K562 (cell line): ENCODE measurements around the gene C19orf85. TPM values are rescaled to one million over a fixed set of nuclear protein-coding genes. Genes with fewer than 3 reads are reported as not detected.

Source experiments
- ATAC-seq: fragments of 200-7000 bp; cut with Tn5 transposase; 3 replicates; pipeline ENCODE4 v1.9.1; 2020; ENCODE audit warnings: moderate library complexity
- BruUV-seq: library from RNA; stranded (reverse); fragments of 400-500 nt; replicated peaks from 2 replicates; lab custom pipeline; 2021; lab: Mats Ljungman, UMichigan
- CTCF ChIA-PET: fragments of 300-600 bp; formaldehyde crosslinking; extraction: SDS; loops from one replicate; lab custom pipeline; 2021; ENCODE audit warnings: low intra/inter-chr PET ratio; lab: Yijun Ruan, JAX
- POLR2A ChIA-PET: fragments of 300-600, 350-650 bp; sonication (Branson Sonifier 250); formaldehyde crosslinking; extraction: SDS; loops from one replicate; lab custom pipeline; 2021; ENCODE audit warnings: antibody characterized with exemption, inconsistent platforms; lab: Yijun Ruan, JAX
- DNase-seq, 4 experiments: peaks; one replicate each; pipeline versions ENCODE4 v3.0.0 to v3.0.0-alpha.2; 2011 to 2018; ENCODE audit warnings: low spot score in 3 of 4, mixed read lengths in 3 of 4; ENCODE audit errors: extremely low read depth in 1 of 4
- FAIRE-seq: peaks from 2 replicates; lab custom pipeline; 2011; peaks lifted over from hg19 to GRCh38; lab: Jason Lieb, UNC
- H2AFZ ChIP-seq: 2 replicates; pipeline ENCODE4 v1.6.0; 2011; ENCODE audit warnings: low read depth, low read length, control low read depth, inconsistent platforms
- H3K27ac ChIP-seq: fragments of 200-600 bp; 3 replicates; pipeline ENCODE4 v1.8.0; 2011; ENCODE audit warnings: low read depth, mild to moderate bottlenecking, control low read depth, inconsistent platforms, low read length, moderate library complexity, mixed read lengths; ENCODE audit errors: extremely low read depth
- H3K27me3 ChIP-seq, 2 experiments: fragments of 300-600 bp in 1 of 2; 2 replicates in 1 of 2; 3 replicates in 1 of 2; pipeline versions ENCODE4 v1.6.0 to v1.8.0; 2011; ENCODE audit warnings: inconsistent platforms in 2 of 2, low read length in 2 of 2, mild to moderate bottlenecking in 1 of 2, mixed read lengths in 1 of 2, moderate library complexity in 1 of 2; ENCODE audit not compliant: control insufficient read depth in 2 of 2, insufficient read depth in 2 of 2
- H3K36me3 ChIP-seq: fragments of 300-600 bp; 3 replicates; pipeline ENCODE4 v1.8.0; 2011; ENCODE audit warnings: mild to moderate bottlenecking, low read length, inconsistent platforms; ENCODE audit not compliant: control insufficient read depth, insufficient read depth
- H3K4me1 ChIP-seq, 2 experiments: fragments of 200-600 bp in 1 of 2; replicated peaks in 1 of 2; 2 replicates in 1 of 2; 3 replicates in 1 of 2; pipeline versions ENCODE4 v1.5.1 to v1.8.0; 2011; ENCODE audit warnings: inconsistent platforms in 2 of 2, low read length in 2 of 2, mild to moderate bottlenecking in 1 of 2, mixed read lengths in 1 of 2, moderate library complexity in 1 of 2; ENCODE audit not compliant: control insufficient read depth in 2 of 2, insufficient read depth in 2 of 2
- H3K4me2 ChIP-seq: 2 replicates; pipeline ENCODE4 v1.6.1; 2011; ENCODE audit warnings: low read length, control low read depth, inconsistent platforms, mixed read lengths; ENCODE audit not compliant: insufficient read depth
- H3K4me3 ChIP-seq: fragments of 200-600 bp; sonication (generic), shearing (Covaris generic); 2 replicates; pipeline ENCODE4 v1.5.1; 2016; ENCODE audit warnings: control low read depth, inconsistent platforms
- H3K79me2 ChIP-seq: fragments of 200-600 bp; 3 replicates; pipeline ENCODE4 v1.8.0; 2011; ENCODE audit warnings: low read length, inconsistent platforms; ENCODE audit not compliant: control insufficient read depth, insufficient read depth
- H3K9ac ChIP-seq, 2 experiments: 2 replicates each; pipeline versions ENCODE4 v1.6.0 to v1.6.1; 2011; ENCODE audit warnings: low read depth in 2 of 2, low read length in 2 of 2, control low read depth in 1 of 2, inconsistent platforms in 1 of 2, mild to moderate bottlenecking in 1 of 2, mixed read lengths in 1 of 2; ENCODE audit not compliant: insufficient read depth in 1 of 2
- H3K9me1 ChIP-seq: one replicate; pipeline ENCODE4 v1.6.0; 2011; ENCODE audit warnings: inconsistent platforms, mild to moderate bottlenecking, low read length, moderate library complexity; ENCODE audit not compliant: control insufficient read depth, insufficient read depth
- H3K9me3 ChIP-seq: replicated peaks from 2 replicates; pipeline ENCODE4 v1.5.1; 2011; ENCODE audit warnings: low read depth, low read length, inconsistent platforms; ENCODE audit not compliant: control insufficient read depth, insufficient read depth
- H4K20me1 ChIP-seq: replicated peaks from 2 replicates; pipeline ENCODE4 v1.6.1; 2011; ENCODE audit warnings: low read length, inconsistent platforms, mixed read lengths; ENCODE audit not compliant: control insufficient read depth, insufficient read depth
- FIP1L1 ChIP-seq: fragments of 200-400 bp; formaldehyde crosslinking; IDR thresholded peaks from 2 replicates; pipeline ENCODE4 v1.6.1; 2018; ENCODE audit warnings: mild to moderate bottlenecking, low read depth, low read length; ENCODE audit not compliant: poor library complexity, severe bottlenecking
- PHB ChIP-seq: fragments of 250-450 bp; sonication (Bioruptor Pico); IDR thresholded peaks from 2 replicates; pipeline ENCODE4 v1.5.0; 2021
- PRDM10 ChIP-seq: fragments of 450-650 bp; IDR thresholded peaks from 2 replicates; pipeline ENCODE4 v1.6.1; 2018; ENCODE audit not compliant: partially characterized antibody
- SP2 ChIP-seq: IDR thresholded peaks from 2 replicates; pipeline ENCODE4 v1.6.1; 2011; ENCODE audit warnings: mild to moderate bottlenecking, low read depth, low read length, moderate library complexity; ENCODE audit not compliant: poor library complexity, severe bottlenecking; ENCODE audit errors: extremely low read depth
- ZKSCAN1 ChIP-seq: fragments of 150-350 bp; IDR thresholded peaks from 2 replicates; pipeline ENCODE4 v1.6.1; 2016; ENCODE audit warnings: low read depth, low read length
- ZKSCAN8 ChIP-seq: fragments of 200-800 bp; sonication (Bioruptor generic); IDR thresholded peaks from 2 replicates; pipeline ENCODE4 v1.6.1; 2016; ENCODE audit warnings: missing genetic modification characterization, missing compliant biosample characterization
- WGBS: fragments of 100-300 bp; shearing (Covaris generic); methylation state at CpG from one replicate; pipeline ENCODE4 v1.1.6; 2016; ENCODE audit warnings: low coverage, mixed read lengths; ENCODE audit not compliant: insufficient coverage; ENCODE audit errors: missing lambda C conversion rate; 5-methylcytosine and 5-hydroxymethylcytosine counted together
- in situ Hi-C: fragments of 300-500 bp; cut with MboI; formaldehyde crosslinking; loops from 4 replicates; pipeline ENCODE4 v1.15.0; 2018; ENCODE audit warnings: inconsistent platforms, mixed read lengths
- intact Hi-C: fragments of 100-400 bp; cut with micrococcal nuclease; formaldehyde crosslinking; loops from 2 replicates; pipeline ENCODE4 v1.14.2; 2022
- polyA plus RNA-seq, 8 experiments: library from polyadenylated mRNA; depleted of rRNA in 4 of 8; stranded (reverse) in 5 of 8; unstranded in 3 of 8; fragments of >200 nt; fragmentation: Nextera tagmentation in 2 of 8; fragmentation: Illumina TruSeq in 1 of 8; extraction: Ambion mirVana in 2 of 8; extraction: Trizol in 1 of 8; gene quantifications; 2 replicates each; pipeline versions ENCODE4 v1.2.1 to v1.2.3, GENCODE V29; 2011 to 2014; ENCODE audit warnings: inconsistent platforms in 1 of 8, missing spikeins in 1 of 8
- total RNA-seq, 7 experiments: library from RNA; depleted of rRNA in 6 of 7; stranded (reverse); fragments of >200 nt in 6 of 7; fragmentation: Illumina TruSeq in 2 of 7; extraction: Trizol in 2 of 7; gene quantifications; 2 replicates each; pipeline versions ENCODE4 v1.2.1 to v1.2.3, GENCODE V29; 2011 to 2021; ENCODE audit warnings: low replicate concordance in 1 of 7

C19orf85 gene
- total and polyA plus RNA-seq, 9 of the 15 experiments (the other 6 are each of a cell fraction or from before 2014, with no cell fraction given): not detected

DNA sequence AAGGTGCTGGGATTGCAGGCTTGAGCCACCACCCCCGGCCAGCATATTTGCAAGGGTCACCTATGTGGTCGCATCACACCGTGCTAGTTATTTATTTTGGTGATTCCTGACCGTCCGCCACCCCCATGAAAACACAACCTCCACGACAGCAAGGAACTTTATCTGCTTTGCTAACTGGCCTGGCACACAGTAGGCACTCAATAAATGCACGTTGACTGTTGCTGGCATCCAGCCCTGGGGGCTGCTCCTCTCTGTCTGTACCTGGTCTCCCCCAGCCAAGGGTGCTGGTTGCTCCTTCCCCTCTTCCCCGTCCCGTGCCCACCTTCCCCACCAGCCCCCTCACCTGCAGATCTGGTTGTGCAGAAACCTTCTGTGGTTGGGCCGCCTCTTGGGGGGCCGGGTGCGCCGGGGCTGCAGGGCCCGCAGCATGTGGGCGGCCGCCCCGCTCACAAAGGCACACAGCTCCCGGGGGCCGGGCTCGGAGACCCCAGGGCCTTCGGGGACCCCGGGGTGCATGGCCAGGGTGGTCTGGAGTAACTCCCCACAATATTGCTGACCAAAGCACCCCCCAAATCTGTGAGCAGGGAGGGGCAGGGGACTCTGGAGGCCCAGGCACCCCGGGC lies 401 bp downstream of the C19orf85 start:
- Histone ChIP-seq H3K4me3 (no peak overlapping the region), H3K27ac (no peak overlapping the region), H3K9me3 (no peaks in the 10 kb centered on the region), H2AFZ (no peak overlapping the region), H3K4me1 (peaks cover 41 to 80% of the 10 kb centered on the region in 2 experiments), H3K27me3 (no peaks in the 10 kb centered on the region), H3K9me1 (no peaks in the 10 kb centered on the region), H3K4me2 (no peak overlapping the region), H3K9ac (no peak overlapping the region), H3K79me2 (peaks cover 26% of the 10 kb centered on the region), H3K36me3 (peaks cover 6% of the 10 kb centered on the region; the same call in 2 of the 3 replicates), H4K20me1 (no peaks in the 10 kb centered on the region)
- intact Hi-C loops (no loop called here), in situ Hi-C loops (no loop called here)
- FAIRE-seq (no peak), DNase-seq (no peak), ATAC-seq (no peak)
- BruUV-seq: no TSS peak
- 69% methylated on average over 21 of the region's 23 CpGs for WGBS
- CTCF ChIA-PET: no interaction called here
- TF ChIP-seq ZKSCAN8 (CRISPR knock-in tag) (peak; percentile 62; the same call in 1 of the 2 replicates), FIP1L1 (no peak), ZKSCAN1 (peak; percentile 72; the same call in 1 of the 2 replicates), SP2 (no peak), PHB (CRISPR knock-in tag) (no peak), PRDM10 (no peak)
- POLR2A ChIA-PET: no interaction called here
